Eye (tissue), 1 donor: ENCODE measurements around the gene FBLIM1.

Experiments used
- DNase-seq: peaks from one replicate; pipeline ENCODE4 v3.0.0-alpha.2; 2015

Gene FBLIM1

DNA sequence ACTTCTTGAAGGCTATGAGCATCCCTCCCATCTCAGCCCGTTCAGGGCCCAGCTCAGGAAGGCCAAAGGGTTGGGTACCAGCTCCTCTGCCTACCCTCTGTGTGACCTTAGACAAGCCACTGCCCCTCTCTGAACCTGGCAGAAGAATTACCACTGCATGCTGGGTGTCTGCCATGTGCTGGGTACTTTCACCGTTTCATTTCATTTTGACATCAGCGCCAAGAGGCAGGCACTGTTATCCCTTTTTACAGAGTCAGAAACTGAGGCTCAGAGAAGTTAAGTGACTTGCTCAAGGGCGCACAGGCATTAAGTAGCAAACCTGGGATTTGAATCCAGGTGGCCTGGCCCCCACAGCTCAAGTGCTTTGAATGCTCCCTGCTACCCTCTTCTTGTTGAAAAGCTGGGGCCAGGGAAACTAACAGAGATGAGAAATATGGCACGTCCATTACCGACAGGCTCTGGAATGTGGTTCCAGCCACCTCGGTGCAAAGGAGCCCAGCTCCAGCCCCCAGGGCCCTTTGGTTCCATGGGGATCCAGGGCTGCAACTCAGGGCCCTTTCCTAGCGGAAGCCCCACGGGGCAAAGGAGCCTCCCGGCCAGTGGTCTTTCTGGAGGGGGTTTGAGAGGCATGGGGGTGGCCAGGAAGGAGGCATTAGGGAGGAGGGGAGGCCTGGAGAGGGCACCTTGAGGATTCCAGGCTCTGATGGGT lies 9.8 kb upstream of the FBLIM1 start:
- no peak for DNase-seq

DNA sequence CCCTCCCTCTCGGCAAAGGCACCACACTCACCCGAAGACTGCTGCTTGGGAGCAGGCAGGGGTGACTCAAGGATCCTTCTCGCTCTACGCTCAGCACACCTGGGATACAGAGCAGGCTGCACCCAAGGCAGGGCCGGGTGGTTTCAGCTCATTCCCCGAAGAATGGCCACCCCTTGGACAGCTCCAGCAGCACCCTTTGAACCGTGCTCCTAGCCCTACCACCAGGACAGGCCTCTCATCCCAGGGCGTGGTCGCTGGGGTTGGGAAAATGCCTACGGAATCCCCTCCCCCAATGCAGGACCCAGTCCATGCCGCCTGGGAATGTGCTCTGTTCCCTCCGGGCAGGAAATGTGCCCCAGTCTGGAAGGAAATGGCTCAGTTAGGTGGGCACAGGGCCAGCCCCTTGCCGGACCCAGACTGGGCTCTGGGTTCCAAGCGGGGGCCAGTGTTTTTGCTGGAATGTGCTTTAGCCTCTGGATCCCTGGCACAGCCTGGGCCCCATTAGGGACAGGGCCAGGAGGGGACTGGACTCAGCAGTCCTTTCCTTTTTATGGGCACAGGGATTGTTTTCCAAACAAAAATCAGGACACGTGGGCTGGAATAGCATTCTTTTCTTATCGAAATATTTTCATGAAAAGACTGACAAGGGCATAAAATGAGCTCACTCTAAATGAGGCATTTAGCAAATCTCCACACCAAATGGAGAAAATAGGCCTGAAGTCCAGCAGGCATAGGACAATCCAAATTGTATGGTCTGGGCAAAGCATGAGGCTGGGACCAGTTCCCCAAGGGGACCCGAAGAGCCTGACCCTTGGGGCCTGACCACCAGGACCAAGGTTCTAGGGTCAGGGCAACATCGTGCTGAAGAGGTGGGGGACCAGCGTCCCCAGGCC lies 8.9 kb upstream of the FBLIM1 start:
- no peak for DNase-seq

DNA sequence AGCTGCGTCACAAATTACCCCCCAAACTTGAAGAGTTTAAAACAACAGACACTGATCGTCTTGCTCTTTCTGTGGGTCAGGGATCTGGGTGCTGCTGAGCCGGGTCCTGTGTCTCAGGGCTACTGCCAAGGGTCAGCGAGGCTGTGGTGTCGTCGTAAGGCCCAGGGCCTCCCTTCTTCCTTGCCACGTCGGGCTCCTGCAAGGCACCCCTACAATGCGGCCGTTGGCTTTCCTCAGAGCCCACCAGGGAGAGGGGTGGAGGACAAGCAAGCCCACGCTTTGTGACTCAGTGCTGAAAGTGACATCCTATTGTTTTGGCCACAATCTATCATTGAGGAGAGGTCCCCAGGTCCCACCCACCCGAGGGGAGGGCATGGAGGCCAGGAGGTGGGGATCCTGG lies 7.7 kb upstream of the FBLIM1 start:
- no peak for DNase-seq

DNA sequence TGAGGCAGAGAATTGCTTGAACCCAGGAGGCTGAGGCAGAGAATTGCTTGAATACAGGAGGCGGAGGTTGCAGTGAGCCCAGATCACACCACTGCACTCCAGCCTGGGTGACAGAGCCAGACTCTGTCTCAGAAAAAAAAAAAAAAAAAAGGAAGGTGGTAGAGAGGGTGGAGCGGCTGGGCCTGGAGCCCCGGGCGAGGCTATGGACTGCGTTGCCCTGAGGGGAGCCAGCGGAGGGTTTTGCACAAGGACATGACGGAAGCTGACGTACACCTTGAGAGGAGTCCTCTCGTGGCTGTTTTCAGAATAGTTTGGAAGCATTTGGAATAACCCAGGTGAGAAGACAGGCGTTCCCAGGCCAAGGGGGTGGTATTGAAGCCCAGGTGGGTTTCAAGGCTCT lies 6.9 kb upstream of the FBLIM1 start:
- DNase-seq, result no peak

DNA sequence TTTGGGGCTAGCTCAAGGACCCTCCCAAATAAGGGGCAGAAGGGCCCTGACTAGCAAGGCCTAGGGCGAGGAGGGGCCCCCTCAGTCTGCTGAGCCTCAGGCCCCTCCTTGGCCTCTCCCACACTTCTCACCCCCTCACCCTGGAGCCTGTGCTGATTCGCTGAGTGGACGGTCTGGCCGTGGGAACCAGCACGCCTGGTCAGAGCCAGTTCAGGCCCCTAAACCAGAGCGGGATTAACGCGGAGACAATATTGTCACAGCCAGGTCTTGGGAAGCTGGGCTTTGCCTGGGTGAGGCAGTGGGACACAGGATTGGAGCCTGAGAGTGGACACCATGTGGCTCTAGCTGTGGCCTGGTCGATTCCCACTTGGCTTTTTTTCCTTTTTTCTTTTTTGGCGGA lies 4.8 kb upstream of the FBLIM1 start:
- DNase-seq, result no peak

DNA sequence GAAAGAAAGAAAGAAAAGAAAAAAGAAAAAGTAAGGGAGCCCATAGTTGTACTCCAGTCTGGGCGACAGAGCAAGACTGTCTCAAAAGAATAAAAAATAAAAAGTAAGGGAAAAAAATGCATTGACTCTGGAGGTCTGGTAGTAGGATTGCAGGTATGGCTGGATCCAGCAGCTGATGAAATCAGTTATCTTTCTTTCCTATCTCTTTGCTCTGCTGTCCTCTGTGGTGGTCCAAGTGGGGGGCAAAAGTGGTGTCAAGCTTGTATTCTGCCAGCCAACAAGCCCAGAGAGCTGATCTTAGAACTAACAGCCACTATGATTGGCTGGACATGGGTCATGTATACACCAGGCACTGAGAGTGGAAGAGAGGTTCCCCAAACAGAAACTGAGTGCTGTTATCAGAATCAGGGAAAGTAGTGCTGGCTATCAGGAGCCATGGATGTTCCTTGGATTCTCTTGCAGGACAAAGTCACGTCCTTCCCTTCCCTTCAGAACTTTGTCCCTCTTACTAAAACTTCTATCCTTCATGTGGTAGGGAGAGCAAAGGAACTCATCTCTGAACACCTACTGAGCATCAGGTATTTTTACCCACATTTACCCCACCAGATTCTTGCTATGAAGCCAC lies 3.5 kb upstream of the FBLIM1 start:
- no peak for DNase-seq

DNA sequence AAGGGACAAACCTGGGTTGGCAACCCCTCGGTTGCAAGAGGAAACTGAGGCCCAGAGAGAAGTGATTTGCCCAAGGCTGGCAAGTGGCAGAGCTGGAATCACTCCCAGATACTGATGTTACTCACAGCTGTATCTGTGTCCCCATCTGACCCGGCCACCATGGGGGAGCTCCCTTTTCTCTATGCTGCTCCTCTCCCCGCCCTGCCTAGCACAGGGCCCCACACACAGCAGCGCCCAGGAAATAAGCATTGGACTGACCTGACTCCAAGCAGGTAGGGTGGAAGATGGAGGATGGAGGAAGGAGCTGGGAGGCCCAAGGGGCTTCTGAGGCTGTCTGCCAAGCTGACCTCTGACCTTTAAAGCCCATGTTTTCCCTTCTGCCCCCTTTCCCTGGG lies 3.0 kb upstream of the FBLIM1 start:
- DNase-seq, result no peak

DNA sequence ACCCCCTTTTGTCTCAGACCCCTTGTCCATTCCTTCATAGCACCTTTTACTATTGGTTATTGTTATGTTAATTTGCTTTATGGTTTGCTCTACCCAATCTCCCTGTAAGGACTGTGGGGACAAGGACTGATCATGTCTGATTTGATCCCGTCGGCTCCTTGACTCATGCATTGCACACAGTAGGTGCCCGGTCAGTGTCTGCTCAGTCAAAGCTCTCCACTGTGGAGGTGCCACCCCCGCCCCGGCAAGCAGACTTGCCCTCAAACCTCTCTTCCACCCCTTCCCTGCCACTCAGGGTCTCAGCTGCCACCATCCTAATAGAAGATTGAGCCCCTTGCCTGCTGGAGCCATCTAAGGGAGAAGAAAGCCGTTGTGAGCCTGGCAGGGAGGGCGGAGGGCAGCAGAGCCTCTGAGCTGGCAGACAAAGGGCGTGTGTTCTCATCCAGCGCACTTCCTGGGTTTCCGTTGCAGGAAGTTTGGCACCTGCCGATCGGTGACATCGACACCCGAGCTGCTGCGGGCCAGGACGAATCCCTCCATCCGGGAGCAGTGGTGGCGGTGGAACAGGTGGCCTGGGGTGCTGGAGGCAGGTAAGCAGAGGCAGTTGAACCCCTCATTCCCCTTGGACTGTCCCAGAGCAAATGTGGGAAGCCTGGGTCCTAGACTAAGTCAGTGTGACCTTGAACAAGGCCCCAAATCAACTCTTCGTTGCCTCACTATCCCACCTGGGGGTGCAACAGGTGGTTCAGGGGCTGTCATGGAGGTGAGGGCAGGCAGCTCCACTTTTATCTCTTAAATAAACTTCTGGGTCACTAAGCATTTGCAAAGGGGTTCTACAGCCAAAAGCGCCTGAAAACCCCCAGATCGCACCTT lies 2.2 kb upstream of the FBLIM1 start:
- peak; percentile 51 for DNase-seq

DNA sequence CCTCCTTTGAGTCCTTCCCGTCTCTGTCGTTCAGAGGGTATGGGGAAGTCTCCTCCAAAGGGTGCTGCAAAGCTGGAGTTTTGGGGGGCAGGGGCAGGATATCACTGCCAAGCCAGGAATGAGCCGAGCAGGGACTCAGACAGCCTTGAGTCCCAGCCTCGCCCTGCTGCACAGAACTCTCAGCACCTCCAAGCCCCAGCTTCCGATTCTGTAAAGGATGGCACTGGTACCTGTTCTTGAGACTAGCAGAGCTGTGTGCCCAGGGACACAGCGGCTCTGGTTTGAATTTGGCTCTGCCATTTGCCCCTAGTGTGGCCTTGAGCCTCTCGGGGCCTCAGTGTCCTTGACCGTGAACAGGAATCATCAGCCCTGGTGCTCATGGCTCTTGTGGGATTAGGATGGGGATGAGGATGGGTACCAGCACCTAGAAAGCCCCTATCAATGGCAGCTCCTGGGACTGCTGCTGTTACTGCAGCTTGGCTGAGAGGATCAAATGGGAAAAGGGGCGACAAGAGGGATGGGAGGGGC lies 1.5 kb upstream of the FBLIM1 start:
- peak; percentile 21 for DNase-seq

DNA sequence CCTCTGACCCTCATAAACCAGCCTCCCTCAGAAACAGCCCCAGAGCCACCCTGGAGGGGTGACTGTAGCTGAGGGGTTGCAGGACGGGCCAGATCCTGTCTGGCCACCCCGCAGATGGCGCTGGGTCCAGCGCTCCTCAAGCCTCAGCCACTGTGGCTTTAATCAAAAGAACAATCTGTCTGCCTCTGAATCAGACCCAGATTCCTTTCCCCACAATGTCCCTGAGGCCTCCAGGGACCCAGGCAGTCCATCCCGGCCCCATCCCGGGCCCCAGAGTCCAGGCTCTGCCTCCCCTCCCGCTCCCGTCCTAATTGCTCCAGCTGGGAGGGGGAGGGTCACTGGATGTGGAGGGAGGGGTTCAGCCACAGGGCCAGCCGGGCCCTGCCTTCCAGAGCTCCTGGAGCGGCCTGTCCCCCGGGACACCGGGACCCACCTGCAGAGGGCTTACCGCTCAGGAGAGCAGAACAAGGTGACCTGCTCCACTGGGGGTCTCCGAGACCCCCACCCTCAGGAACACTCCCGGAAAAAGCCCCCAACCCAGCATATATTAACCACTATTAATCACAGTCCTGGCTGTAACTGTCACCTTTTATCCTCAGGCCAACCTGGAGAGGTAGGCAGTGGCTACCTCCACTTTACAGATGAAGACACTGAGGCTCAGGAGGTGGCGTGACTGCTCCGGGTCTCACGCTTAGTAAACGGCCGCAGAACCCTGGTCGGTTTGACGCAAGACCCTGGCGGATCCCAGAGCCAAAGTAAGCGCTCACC lies 836 bp upstream of the FBLIM1 start:
- peak; percentile 72 for DNase-seq

DNA sequence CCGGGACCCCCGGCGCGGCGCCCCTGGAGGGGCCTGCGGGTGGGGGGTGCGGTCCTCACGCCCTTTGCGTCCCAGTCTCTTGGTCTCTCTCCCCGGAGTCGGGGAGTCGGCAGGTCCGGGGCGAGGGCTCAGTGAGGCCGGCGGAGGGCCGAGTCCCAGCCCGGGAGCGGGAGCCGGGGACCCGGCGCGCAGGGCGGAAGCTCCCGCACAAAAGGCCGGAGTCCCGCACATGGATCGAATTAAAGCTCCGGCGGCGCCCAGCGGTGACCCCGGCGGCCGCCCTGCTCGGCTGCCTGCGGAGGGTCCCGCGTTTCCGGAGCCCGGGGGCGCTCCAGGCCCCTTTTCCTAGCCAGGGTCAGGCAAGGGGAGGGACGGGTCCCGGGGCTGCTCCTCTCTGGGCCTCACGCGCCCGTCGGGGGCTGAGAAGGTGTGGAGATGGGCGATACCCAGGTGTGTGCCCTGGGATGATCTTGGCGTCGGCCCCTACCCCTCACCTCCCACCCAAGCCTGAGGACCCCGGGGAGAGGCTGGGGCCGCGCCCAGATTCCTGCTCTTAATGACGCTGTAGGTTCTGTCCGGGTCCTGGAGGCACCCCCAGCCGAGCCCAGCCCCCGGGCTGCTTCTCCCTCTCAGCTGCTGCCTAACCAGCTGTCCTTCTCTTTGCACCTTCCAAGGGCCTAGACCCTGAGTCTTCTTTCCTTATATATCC lies 512 bp downstream of the FBLIM1 start:
- DNase-seq, result peak; percentile 64

DNA sequence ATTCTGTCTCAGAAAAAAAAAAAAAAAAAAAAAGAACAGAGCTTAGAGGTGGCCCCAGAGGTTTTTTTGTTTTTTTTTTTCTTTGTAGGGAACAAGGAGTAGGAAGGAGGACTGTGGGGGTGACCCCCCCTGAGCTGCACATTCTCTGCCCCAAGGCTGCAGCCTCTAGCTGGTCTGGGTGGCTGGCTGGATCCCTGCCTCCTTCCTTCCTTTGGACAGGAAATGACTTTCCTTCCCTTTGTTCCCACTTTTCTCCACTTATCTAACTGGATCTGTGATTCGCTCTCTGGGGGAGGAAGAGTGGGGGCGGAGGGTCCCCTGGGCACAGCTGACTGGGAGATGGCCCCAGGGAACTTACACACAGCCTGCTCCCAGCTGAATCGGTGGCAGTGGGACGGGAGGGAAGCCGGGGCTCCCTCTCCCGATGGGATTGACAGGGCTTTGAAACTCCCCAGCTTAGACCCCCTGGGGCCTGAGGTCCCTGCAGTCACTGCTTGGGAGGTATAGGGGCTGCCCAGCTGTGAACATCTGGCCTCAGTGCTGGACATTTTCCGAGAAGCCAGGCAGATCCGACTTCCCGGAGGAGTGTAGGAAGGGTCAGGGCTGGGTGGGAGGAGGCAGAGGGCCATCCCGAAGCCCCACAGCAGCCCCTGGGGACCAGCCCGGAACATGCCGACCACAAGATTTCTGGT lies 2.1 kb downstream of the FBLIM1 start:
- DNase-seq, result peak; percentile 23

DNA sequence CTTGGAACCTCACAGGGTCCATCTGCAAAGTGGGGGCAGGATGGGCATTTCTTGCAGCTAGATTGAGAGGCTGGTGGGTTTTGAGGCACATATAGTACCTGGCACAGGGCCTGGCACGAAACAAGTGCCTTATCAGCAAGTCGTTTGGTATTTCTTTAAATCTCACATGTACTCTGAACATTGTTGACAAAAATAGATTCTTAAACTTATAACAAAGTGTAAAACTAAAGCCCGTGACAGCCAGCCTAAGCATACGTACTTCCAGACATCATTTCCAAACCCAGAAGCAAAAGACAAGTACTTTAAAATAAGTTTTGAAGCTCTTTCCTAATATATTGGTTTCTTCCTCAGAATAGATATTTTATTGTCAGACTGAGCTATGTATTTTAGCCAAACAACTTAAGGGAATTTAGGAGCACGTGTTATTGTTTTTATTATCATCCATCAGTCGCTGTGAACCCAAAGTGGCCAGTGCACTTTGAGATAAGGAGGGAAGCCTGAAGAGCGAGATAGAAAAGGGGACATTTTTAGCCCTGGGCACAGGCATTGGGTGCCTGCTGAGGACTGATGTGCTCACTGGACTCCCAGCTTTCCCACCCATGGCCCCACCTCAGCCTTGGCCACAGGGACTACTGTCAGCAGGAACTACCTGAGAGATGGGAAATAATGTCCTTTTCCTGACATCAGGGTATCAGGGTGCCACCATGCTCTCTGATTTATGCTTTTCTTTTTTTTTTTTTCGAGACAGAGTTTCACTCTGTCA lies 3.0 kb downstream of the FBLIM1 start:
- DNase-seq, result no peak

DNA sequence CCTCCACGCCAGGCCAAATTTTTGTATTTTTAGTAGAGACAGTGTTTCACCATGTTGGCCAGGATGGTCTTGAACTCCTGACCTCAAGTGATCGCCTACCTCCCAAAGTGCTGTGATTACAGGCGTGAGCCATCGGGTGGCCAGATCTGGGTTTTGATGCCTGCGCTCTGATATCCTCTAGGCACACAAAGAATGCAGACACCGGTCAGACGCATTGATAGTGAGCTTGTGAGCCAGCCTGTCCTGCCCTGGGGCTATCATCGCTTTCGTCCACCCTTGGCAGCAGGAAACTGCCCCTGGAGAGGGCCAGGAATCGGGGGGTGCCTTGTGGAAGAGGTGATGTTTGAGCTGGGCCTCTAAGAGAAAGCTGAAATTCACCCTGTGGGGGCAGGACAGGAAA lies 4.0 kb downstream of the FBLIM1 start:
- DNase-seq, result no peak

DNA sequence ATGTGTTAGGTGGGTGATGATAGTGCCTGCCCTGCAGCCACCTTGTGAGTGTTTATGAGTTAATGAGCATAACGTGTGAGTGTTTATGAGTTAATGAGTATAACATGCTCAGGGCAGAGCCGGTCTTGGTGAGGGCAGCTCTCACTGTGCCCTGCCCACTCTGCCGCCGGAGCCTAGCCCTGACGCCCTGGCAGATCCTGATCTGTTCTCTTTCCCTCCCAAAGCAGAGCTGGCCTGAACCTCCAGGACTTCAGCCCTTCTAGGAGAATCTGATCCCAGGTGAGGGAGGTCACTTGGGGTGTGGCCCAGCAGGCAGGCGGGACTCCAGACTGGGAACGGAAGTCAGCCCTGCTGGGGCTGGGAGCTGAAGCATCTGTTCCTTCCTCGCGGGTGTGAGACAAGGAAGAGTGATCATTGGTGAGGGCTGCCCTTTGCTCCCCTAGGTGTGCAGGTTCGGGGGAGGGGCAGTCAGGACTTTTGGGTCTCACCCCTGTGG lies 5.7 kb downstream of the FBLIM1 start:
- no peak for DNase-seq

DNA sequence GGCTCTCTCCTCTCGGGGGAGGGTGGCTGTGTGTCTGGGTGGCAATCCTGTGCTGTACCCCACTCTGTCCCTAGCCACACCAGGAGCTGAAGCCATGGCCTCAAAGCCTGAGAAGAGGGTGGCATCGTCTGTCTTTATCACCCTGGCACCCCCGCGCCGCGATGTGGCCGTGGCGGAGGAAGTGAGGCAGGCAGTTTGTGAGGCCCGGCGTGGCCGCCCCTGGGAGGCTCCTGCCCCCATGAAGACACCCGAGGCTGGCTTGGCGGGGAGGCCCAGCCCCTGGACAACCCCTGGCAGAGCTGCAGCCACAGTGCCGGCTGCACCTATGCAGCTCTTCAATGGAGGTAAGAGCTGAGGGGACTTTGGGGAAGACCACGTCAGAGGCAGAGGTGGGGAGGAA lies 6.3 kb downstream of the FBLIM1 start:
- DNase-seq, result no peak

DNA sequence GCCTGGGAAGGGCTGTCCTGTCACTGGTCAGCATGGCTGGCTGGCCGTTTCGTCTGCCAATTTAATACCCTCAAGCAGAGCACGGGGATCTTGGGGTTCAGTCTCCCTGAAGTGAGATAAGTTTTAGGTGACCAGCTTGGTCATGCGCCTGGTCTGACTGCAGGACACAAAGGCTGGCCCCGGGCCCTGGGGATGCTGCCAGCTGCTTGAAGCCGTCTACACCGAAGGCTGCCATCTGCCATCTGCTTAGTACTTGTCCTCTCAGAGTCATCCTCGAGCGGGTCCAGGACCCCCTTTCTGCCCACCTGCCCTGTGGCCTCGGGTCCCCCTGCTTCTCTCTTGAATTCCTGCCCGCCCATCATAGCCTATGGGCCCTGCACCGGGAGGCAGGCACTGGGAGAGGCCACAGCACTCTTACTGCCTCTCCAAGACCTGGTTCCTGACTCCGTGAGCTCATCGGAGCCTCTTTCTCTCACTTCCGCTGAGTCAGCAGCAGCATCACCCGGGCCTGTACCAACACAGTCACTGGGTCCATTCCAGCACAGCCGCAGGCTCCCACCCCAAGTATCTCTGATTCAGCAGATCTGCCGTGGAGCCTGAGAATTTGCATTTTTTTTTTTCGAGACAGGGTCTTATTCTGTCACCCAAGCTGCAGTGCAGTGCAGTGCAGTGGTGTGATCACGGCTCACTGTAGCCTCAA lies 7.0 kb downstream of the FBLIM1 start:
- DNase-seq, result no peak

DNA sequence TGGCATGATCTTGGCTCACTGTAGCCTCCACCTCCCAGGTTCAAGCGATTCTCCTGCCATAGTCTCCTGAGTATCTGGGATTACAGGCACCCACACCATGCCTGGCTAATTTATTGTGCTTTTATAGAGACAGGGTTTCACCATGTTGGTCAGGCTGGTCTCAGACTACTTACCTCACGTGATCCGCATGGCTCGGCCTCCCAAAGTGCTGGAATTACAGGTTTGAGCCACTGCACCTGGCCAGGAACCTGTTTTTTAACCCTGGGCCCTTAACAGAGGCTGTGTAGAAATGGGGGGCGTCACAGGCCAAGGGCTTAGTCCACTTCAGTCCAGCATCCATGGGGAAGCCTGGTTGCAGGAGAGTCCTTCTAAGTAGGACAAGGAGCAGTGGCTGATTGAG lies 9.3 kb downstream of the FBLIM1 start:
- DNase-seq, result no peak

DNA sequence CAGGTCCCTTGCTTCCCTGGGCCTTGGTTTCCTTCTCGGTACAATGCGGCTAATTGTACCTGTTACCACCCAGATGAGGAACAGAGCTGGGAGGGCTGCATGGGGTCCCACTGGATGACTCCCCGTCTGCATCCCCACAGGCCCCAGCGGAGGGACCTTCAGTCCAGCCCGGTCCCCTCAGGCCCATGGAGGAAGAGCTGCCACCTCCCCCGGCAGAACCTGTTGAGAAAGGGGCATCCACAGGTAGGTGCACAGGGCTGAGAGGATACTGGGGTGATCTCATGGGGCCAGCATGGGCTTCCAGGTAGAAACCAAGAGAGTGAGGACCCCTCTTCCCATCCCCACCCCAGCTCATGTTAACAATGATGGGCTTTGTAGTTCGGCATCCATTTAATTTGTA lies 9.8 kb downstream of the FBLIM1 start:
- no peak for DNase-seq
